ENCODE results near the gene FRA10AC1. TPM values are rescaled to one million over a fixed set of nuclear protein-coding genes. Genes with fewer than 3 reads are reported as not detected.

The FRA10AC1 gene
- total RNA-seq, 1 experiment from 2014 or later = 10.4 TPM

DNA sequence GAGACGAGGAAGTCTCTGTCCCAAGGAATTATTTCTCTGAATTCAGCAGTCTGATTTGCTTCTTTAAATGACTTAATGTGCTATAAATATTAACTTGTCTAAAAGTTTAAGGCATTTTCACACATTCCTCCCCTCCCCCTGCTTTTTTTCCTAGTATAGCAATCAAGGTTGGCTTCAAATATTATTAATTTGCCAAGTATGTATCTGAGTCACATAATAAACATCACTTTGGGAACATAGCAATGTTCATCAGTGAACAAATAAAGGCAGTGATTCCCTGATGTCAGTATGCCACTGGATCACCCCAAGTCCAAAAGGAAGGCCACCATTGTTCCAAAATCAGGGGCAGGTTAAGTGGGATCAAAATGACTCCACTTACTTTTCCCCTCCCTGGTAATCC, 49.5 kb downstream of the FRA10AC1 start:
- CTCF ChIA-PET = no interaction called here
- H3K9me2 ChIP-seq (ENCODE audit: insufficient read depth) = no peaks in the 10 kb centered on the region
- no peaks in the 10 kb centered on the region for H3K36me3 ChIP-seq (ENCODE audit: low read depth)
- H2AFZ ChIP-seq = no peak overlapping the region
- H3K27me3 ChIP-seq (ENCODE audit: insufficient read depth, low read depth) = no peaks in the 10 kb centered on the region
- peak in 1 of 2 experiments; percentile 69 for DNase-seq
- H3F3A ChIP-seq (ENCODE audit: insufficient read depth, low read depth) = no peaks in the 10 kb centered on the region; the same call in 1 of the 2 replicates
- POLR2A ChIA-PET (ENCODE audit: unreplicated experiment) = no interaction called here
- no peaks in the 10 kb centered on the region for H3K9me3 ChIP-seq (ENCODE audit: insufficient read depth, low read depth)
- H4K20me1 ChIP-seq (ENCODE audit: insufficient read depth) = no peaks in the 10 kb centered on the region
- TF ChIP-seq EZH2 (IDR thresholded peaks at IDR 0.05; ENCODE audit: low read depth) = no peak
- TF ChIP-seq, protein P1, sequence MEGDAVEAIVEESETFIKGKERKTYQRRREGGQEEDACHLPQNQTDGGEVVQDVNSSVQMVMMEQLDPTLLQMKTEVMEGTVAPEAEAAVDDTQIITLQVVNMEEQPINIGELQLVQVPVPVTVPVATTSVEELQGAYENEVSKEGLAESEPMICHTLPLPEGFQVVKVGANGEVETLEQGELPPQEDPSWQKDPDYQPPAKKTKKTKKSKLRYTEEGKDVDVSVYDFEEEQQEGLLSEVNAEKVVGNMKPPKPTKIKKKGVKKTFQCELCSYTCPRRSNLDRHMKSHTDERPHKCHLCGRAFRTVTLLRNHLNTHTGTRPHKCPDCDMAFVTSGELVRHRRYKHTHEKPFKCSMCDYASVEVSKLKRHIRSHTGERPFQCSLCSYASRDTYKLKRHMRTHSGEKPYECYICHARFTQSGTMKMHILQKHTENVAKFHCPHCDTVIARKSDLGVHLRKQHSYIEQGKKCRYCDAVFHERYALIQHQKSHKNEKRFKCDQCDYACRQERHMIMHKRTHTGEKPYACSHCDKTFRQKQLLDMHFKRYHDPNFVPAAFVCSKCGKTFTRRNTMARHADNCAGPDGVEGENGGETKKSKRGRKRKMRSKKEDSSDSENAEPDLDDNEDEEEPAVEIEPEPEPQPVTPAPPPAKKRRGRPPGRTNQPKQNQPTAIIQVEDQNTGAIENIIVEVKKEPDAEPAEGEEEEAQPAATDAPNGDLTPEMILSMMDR (conservative IDR thresholded peaks at IDR 0.05) = no peak
- peak overlapping the region; percentile 49 for H3K4me2 ChIP-seq
- H3K27ac ChIP-seq = no peak overlapping the region
- no peaks in the 10 kb centered on the region for H3K79me2 ChIP-seq (ENCODE audit: low read depth)
- intact Hi-C loops (cut with micrococcal nuclease; ENCODE audit: unreplicated experiment) = no loop called here
- H3K4me3 ChIP-seq = no peak overlapping the region
- peaks cover 18% of the 10 kb centered on the region for H3K4me1 ChIP-seq (replicated peaks; ENCODE audit: insufficient read depth)
- no TSS peak for BruUV-seq (replicated peaks)

- intact Hi-C loops (cut with micrococcal nuclease; ENCODE audit: unreplicated experiment) = no loop called here
- H3K4me2 ChIP-seq = no peak overlapping the region
- no peak for DNase-seq
- no peaks in the 10 kb centered on the region for H3F3A ChIP-seq (ENCODE audit: insufficient read depth, low read depth)
- no peaks in the 10 kb centered on the region for H4K20me1 ChIP-seq (ENCODE audit: insufficient read depth)
- TF ChIP-seq EZH2 (IDR thresholded peaks at IDR 0.05; ENCODE audit: low read depth) = no peak
- TF ChIP-seq, protein P1 (conservative IDR thresholded peaks at IDR 0.05) = no peak
- H3K79me2 ChIP-seq (ENCODE audit: low read depth) = no peaks in the 10 kb centered on the region
- ChIA-PET CTCF (interaction anchor here (0.7 kb wide), 1 partner anchor 40 kb away, joined by 7 read pairs; no protein-coding TSS in a partner anchor), POLR2A (ENCODE audit: unreplicated experiment) (no interaction called here)
- no peak overlapping the region for H3K4me3 ChIP-seq
- H2AFZ ChIP-seq = no peak overlapping the region
- no TSS peak for BruUV-seq (replicated peaks)
- no peaks in the 10 kb centered on the region for H3K27me3 ChIP-seq (ENCODE audit: insufficient read depth, low read depth)
- no peaks in the 10 kb centered on the region for H3K36me3 ChIP-seq (ENCODE audit: low read depth)
- H3K9me2 ChIP-seq (ENCODE audit: insufficient read depth) = no peaks in the 10 kb centered on the region
- H3K9me3 ChIP-seq (ENCODE audit: insufficient read depth, low read depth) = no peaks in the 10 kb centered on the region
- no peaks in the 10 kb centered on the region for H3K4me1 ChIP-seq (replicated peaks; ENCODE audit: insufficient read depth)
- no peak overlapping the region for H3K27ac ChIP-seq
These were observed 62.6 kb downstream of the FRA10AC1 start for GRCh38 chr10:93639791-93640190.

DNA sequence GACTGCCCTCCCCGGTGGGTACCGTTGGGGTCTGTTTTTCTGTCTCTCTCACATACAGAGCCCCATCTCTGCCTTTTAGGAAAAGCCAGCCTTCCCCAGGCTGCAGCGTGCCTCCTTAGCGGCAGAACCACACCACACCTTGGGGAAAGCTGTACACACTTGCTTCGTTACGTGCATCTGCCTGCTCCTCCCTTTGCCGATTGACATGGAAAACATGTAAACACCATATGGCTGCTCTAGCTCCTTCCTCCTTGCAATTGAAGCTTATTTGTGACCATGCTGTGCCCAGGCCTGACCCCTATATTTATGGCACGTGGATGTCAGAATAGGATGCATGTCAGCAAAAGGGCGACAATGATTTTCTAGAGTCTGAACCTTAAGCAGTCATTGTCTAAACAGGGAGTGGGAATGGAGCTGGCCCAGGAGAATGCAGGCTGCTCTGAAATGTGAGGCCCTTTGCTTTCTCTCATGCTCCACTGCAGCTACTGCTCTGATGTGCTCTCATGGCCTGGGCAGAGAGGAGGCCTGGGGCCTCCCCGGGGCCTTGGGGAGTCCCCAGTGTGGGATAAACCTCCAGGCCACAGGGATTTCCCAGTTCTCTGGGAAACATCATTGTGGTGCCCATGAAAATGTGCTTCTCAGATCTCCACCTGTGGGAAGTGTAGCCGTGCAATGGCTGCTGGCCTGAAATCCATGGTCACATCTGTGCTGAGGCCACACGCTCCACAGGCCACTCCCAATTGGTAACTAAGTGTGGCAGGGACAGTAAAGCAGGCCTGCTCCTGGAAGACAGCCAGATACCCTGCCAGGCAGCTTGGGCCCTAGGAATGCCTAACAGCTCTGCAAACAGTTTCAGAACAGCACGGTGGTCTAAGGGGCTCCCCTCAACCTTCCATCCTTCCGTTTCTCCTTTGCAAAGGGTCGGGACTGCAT, 71.5 kb downstream of the FRA10AC1 start:
- TF ChIP-seq, protein P1 (conservative IDR thresholded peaks at IDR 0.05) = no peak
- no peak for TF ChIP-seq EZH2 (IDR thresholded peaks at IDR 0.05; ENCODE audit: low read depth)
- ChIA-PET CTCF (no interaction called here), POLR2A (ENCODE audit: unreplicated experiment) (interaction anchor here (0.7 kb wide), 1 partner anchor 771 kb away, joined by 6 read pairs; no protein-coding TSS in a partner anchor)
- intact Hi-C loops (cut with micrococcal nuclease; ENCODE audit: unreplicated experiment) = no loop called here
- Histone ChIP-seq H3K27ac (no peak overlapping the region), H3K4me3 (no peak overlapping the region), H3K4me2 (no peak overlapping the region), H2AFZ (no peak overlapping the region), H3K4me1 (replicated peaks; ENCODE audit: insufficient read depth) (no peaks in the 10 kb centered on the region), H3F3A (ENCODE audit: insufficient read depth, low read depth) (no peaks in the 10 kb centered on the region), H4K20me1 (ENCODE audit: insufficient read depth) (no peaks in the 10 kb centered on the region), H3K9me3 (ENCODE audit: insufficient read depth, low read depth) (no peaks in the 10 kb centered on the region), H3K9me2 (ENCODE audit: insufficient read depth) (no peaks in the 10 kb centered on the region), H3K79me2 (ENCODE audit: low read depth) (no peaks in the 10 kb centered on the region), H3K27me3 (ENCODE audit: insufficient read depth, low read depth) (no peaks in the 10 kb centered on the region), H3K36me3 (ENCODE audit: low read depth) (no peaks in the 10 kb centered on the region)
- BruUV-seq (replicated peaks) = no TSS peak
- no peak for DNase-seq

All from PC-9 (cell line).